K562 (cell line): ENCODE results near the gene BPTF. TPM values are rescaled to one million over a fixed set of nuclear protein-coding genes. Genes with fewer than 3 reads are reported as not detected.

Source experiments
- GABPB2 ChIP-seq: fragments of 250-450 bp; sonication (Bioruptor Pico); conservative IDR thresholded peaks from 2 replicates; pipeline ENCODE4 v1.5.1; 2021; ENCODE audit warnings: mild to moderate bottlenecking
- HMG20B ChIP-seq: fragments of 250-450 bp; sonication (Bioruptor Pico); IDR thresholded peaks from 2 replicates; pipeline ENCODE4 v1.5.0; 2021; ENCODE audit warnings: mild to moderate bottlenecking
- LCOR ChIP-seq: sonication (generic); formaldehyde crosslinking; IDR thresholded peaks from 2 replicates; pipeline ENCODE4 v1.8.0; 2022; ENCODE audit warnings: mild to moderate bottlenecking, missing genetic modification reagents
- MIER1 ChIP-seq: fragments of 450-650 bp; IDR thresholded peaks from 2 replicates; pipeline ENCODE4 v1.6.1; 2016; ENCODE audit warnings: antibody characterized with exemption, mild to moderate bottlenecking, low read depth
- NEUROD1 ChIP-seq: fragments of 150-350 bp; IDR thresholded peaks from 2 replicates; pipeline ENCODE4 v1.6.1; 2014; ENCODE audit warnings: borderline replicate concordance, low read length, low read depth; ENCODE audit not compliant: partially characterized antibody
- RFX1 ChIP-seq: fragments of 450-650 bp; IDR thresholded peaks from 2 replicates; pipeline ENCODE4 v1.6.1; 2016; ENCODE audit warnings: mild to moderate bottlenecking, moderate library complexity
- SREBF1 ChIP-seq: fragments of 150-350 bp; IDR thresholded peaks from 2 replicates; pipeline ENCODE4 v1.6.1; 2014; ENCODE audit warnings: antibody characterized with exemption, low read depth, low read length, borderline replicate concordance
- TEAD1 ChIP-seq, 2 experiments: fragments of 450-650 bp in 1 of 2; sonication (generic) in 1 of 2; formaldehyde crosslinking; IDR thresholded peaks; 2 replicates each; pipeline versions ENCODE4 v1.4.0 to v1.8.0; 2020 to 2022; ENCODE audit warnings: mild to moderate bottlenecking in 2 of 2, missing genetic modification reagents in 1 of 2
- ZKSCAN1 ChIP-seq: fragments of 150-350 bp; IDR thresholded peaks from 2 replicates; pipeline ENCODE4 v1.6.1; 2016; ENCODE audit warnings: low read depth, low read length
- polyA plus RNA-seq, 8 experiments: library from polyadenylated mRNA; depleted of rRNA in 4 of 8; stranded (reverse) in 5 of 8; unstranded in 3 of 8; fragments of >200 nt; fragmentation: Nextera tagmentation in 2 of 8; fragmentation: Illumina TruSeq in 1 of 8; extraction: Ambion mirVana in 2 of 8; extraction: Trizol in 1 of 8; gene quantifications; 2 replicates each; pipeline versions ENCODE4 v1.2.1 to v1.2.3, GENCODE V29; 2011 to 2014; ENCODE audit warnings: inconsistent platforms in 1 of 8, missing spikeins in 1 of 8
- total RNA-seq, 7 experiments: library from RNA; depleted of rRNA in 6 of 7; stranded (reverse); fragments of >200 nt in 6 of 7; fragmentation: Illumina TruSeq in 2 of 7; extraction: Trizol in 2 of 7; gene quantifications; 2 replicates each; pipeline versions ENCODE4 v1.2.1 to v1.2.3, GENCODE V29; 2011 to 2021; ENCODE audit warnings: low replicate concordance in 1 of 7
- TF ChIP-seq, protein P1 (sequence below), 2 experiments: fragments of 450-650 bp; IDR thresholded peaks; 2 replicates each; pipeline ENCODE4 v1.6.1; 2018; ENCODE audit warnings: mild to moderate bottlenecking in 2 of 2, low read depth in 1 of 2; ENCODE audit not compliant: partially characterized antibody in 2 of 2
- TF ChIP-seq, protein P2 (sequence below): fragments of 250-450 bp; sonication (Bioruptor Pico); IDR thresholded peaks from 2 replicates; pipeline ENCODE4 v1.5.0; 2020; ENCODE audit warnings: mild to moderate bottlenecking, borderline replicate concordance
- TF ChIP-seq, protein P3 (sequence below), 2 experiments: fragments of 450-650 bp; formaldehyde crosslinking in 1 of 2; IDR thresholded peaks; 2 replicates each; pipeline versions ENCODE4 v1.4.0 to v1.6.1; 2014 to 2020; ENCODE audit warnings: mild to moderate bottlenecking in 2 of 2, borderline replicate concordance in 1 of 2, low read depth in 1 of 2

The BPTF gene
- total and polyA plus RNA-seq, 9 of the 15 experiments (the other 6 are each of a cell fraction or from before 2014, with no cell fraction given) = 12.5 to 52.1 (median 26.9) TPM

DNA sequence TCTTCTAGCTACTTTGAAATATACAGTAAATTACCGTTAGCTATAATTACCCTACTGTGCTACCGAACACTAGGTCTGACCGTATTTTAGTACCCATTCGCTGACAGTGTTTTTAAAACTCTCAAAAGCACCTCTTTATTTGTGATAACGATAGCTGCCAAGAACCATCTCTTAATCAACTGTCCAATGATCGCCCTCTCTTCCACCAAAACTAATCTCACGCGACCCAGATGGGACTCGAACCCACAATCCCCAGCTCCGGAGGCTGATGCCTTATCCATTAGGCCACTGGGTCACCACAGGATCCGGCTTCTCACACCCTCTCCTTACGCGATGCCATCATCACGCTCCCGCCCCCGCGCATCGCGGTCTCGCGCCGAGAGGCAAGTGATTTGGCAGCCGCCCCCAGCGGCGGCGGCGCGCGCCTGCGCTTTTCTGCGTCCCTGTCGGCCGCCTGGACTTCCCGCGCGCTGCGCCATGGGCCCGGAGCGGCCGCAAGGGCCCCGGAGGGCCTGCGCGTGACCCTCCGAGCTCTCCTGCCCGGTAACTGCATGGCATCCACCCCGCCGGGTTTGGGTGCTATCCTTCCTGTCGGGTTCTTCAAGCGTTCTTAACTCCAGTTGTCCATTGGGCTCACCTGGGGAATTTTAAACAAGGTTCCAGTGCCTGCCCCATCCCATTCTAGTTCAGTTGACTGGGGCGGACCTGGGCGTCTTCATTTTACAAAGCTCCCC lies 194.5 kb downstream of the BPTF start (continued):
- TF ChIP-seq ZKSCAN1 (peak; percentile 90), GABPB2 (CRISPR knock-in tag) (no peak), NEUROD1 (peak; percentile 72), MIER1 (no peak), RFX1 (no peak), SREBF1 (0 out of 2 replicates have a peak, but pooled peaks have one; percentile 63), LCOR (CRISPR knock-in tag) (peak; percentile 89; the same call in 1 of the 2 replicates), HMG20B (CRISPR knock-in tag) (no peak), TEAD1 (CRISPR knock-in tag; IDR thresholded peaks at IDR 0.05) (peak in 1 of 2 experiments; percentile 79; a peak in 1 of 4 replicates)
- TF ChIP-seq, protein P1, sequence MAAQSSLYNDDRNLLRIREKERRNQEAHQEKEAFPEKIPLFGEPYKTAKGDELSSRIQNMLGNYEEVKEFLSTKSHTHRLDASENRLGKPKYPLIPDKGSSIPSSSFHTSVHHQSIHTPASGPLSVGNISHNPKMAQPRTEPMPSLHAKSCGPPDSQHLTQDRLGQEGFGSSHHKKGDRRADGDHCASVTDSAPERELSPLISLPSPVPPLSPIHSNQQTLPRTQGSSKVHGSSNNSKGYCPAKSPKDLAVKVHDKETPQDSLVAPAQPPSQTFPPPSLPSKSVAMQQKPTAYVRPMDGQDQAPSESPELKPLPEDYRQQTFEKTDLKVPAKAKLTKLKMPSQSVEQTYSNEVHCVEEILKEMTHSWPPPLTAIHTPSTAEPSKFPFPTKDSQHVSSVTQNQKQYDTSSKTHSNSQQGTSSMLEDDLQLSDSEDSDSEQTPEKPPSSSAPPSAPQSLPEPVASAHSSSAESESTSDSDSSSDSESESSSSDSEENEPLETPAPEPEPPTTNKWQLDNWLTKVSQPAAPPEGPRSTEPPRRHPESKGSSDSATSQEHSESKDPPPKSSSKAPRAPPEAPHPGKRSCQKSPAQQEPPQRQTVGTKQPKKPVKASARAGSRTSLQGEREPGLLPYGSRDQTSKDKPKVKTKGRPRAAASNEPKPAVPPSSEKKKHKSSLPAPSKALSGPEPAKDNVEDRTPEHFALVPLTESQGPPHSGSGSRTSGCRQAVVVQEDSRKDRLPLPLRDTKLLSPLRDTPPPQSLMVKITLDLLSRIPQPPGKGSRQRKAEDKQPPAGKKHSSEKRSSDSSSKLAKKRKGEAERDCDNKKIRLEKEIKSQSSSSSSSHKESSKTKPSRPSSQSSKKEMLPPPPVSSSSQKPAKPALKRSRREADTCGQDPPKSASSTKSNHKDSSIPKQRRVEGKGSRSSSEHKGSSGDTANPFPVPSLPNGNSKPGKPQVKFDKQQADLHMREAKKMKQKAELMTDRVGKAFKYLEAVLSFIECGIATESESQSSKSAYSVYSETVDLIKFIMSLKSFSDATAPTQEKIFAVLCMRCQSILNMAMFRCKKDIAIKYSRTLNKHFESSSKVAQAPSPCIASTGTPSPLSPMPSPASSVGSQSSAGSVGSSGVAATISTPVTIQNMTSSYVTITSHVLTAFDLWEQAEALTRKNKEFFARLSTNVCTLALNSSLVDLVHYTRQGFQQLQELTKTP (IDR thresholded peaks at IDR 0.05; ENCODE audit: low read depth in 1 of 2, partially characterized antibody in 2 of 2) = peak in 1 of 2 experiments; percentile 86
- TF ChIP-seq, protein P2, sequence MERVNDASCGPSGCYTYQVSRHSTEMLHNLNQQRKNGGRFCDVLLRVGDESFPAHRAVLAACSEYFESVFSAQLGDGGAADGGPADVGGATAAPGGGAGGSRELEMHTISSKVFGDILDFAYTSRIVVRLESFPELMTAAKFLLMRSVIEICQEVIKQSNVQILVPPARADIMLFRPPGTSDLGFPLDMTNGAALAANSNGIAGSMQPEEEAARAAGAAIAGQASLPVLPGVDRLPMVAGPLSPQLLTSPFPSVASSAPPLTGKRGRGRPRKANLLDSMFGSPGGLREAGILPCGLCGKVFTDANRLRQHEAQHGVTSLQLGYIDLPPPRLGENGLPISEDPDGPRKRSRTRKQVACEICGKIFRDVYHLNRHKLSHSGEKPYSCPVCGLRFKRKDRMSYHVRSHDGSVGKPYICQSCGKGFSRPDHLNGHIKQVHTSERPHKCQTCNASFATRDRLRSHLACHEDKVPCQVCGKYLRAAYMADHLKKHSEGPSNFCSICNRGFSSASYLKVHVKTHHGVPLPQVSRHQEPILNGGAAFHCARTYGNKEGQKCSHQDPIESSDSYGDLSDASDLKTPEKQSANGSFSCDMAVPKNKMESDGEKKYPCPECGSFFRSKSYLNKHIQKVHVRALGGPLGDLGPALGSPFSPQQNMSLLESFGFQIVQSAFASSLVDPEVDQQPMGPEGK (CRISPR knock-in tag) = no peak
- TF ChIP-seq, protein P3, sequence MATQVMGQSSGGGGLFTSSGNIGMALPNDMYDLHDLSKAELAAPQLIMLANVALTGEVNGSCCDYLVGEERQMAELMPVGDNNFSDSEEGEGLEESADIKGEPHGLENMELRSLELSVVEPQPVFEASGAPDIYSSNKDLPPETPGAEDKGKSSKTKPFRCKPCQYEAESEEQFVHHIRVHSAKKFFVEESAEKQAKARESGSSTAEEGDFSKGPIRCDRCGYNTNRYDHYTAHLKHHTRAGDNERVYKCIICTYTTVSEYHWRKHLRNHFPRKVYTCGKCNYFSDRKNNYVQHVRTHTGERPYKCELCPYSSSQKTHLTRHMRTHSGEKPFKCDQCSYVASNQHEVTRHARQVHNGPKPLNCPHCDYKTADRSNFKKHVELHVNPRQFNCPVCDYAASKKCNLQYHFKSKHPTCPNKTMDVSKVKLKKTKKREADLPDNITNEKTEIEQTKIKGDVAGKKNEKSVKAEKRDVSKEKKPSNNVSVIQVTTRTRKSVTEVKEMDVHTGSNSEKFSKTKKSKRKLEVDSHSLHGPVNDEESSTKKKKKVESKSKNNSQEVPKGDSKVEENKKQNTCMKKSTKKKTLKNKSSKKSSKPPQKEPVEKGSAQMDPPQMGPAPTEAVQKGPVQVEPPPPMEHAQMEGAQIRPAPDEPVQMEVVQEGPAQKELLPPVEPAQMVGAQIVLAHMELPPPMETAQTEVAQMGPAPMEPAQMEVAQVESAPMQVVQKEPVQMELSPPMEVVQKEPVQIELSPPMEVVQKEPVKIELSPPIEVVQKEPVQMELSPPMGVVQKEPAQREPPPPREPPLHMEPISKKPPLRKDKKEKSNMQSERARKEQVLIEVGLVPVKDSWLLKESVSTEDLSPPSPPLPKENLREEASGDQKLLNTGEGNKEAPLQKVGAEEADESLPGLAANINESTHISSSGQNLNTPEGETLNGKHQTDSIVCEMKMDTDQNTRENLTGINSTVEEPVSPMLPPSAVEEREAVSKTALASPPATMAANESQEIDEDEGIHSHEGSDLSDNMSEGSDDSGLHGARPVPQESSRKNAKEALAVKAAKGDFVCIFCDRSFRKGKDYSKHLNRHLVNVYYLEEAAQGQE (IDR thresholded peaks at IDR 0.05; ENCODE audit: borderline replicate concordance) = no peak
- TF ChIP-seq, protein P3 (CRISPR knock-in tag; IDR thresholded peaks at IDR 0.05; ENCODE audit: low read depth) = peak; percentile 35; the same call in 1 of the 2 replicates
